GM12878 (cell line): ENCODE data around the gene BAG5. TPM values are rescaled to one million over a fixed set of nuclear protein-coding genes. Genes with fewer than 3 reads are reported as not detected.
"Not testable (repeated sequence)": the region's sequence is repeated elsewhere in the genome, so short reads cannot be mapped to it uniquely, and the experiment has no call there.

ENCODE experiments used
- ATAC-seq: fragments of 200-7000 bp; cut with Tn5 transposase; 3 replicates; pipeline ENCODE4 v1.9.1; 2020; ENCODE audit warnings: mild to moderate bottlenecking, moderate library complexity
- BruUV-seq: library from RNA; stranded (reverse); fragments of 400-500 nt; replicated peaks from 2 replicates; lab custom pipeline; 2021; lab: Mats Ljungman, UMichigan
- CTCF ChIA-PET: fragments of 300-600 bp; sonication (Branson Sonifier 250); formaldehyde crosslinking; extraction: SDS; loops from one replicate; lab custom pipeline; 2021; ENCODE audit warnings: inconsistent platforms; lab: Yijun Ruan, JAX
- POLR2A ChIA-PET: fragments of 350-600 bp; formaldehyde crosslinking; extraction: SDS; loops from one replicate; lab custom pipeline; 2021; ENCODE audit warnings: inconsistent platforms; lab: Charles Lee
- RAD21 ChIA-PET: fragments of 300-600 bp; sonication (Branson Sonifier 250); formaldehyde crosslinking; loops from one replicate; lab custom pipeline; 2023; ENCODE audit warnings: antibody characterized with exemption; ENCODE audit not compliant: unreplicated experiment; lab: Charles Lee
- SMC1A ChIA-PET: fragments of 300-600 bp; sonication (Branson Sonifier 250); formaldehyde crosslinking; loops from one replicate; lab custom pipeline; 2023; ENCODE audit not compliant: unreplicated experiment, uncharacterized antibody; lab: Charles Lee
- DNase-seq: peaks from one replicate; pipeline ENCODE4 v3.0.0-alpha.2; 2011; ENCODE audit warnings: low read depth, low spot score
- FAIRE-seq: peaks from 3 replicates; lab custom pipeline; 2011; peaks lifted over from hg19 to GRCh38; lab: Jason Lieb, UNC
- H2AFZ ChIP-seq: 2 replicates; pipeline ENCODE4 v1.6.0; 2011; ENCODE audit warnings: low read depth, low read length, control low read depth; ENCODE audit not compliant: control insufficient read depth
- H3K27ac ChIP-seq: 2 replicates; pipeline ENCODE4 v1.5.1; 2011; ENCODE audit warnings: control low read depth; ENCODE audit not compliant: control insufficient read depth, insufficient read depth
- H3K27me3 ChIP-seq, 2 experiments: replicated peaks in 1 of 2; 2 replicates each; pipeline versions ENCODE4 v1.6.0 to v1.6.1; 2011; ENCODE audit warnings: low read length in 1 of 2; ENCODE audit not compliant: control insufficient read depth in 2 of 2, insufficient read depth in 2 of 2
- H3K36me3 ChIP-seq, 2 experiments: 2 replicates each; pipeline ENCODE4 v1.5.1; 2011; ENCODE audit warnings: low read length in 1 of 2; ENCODE audit not compliant: control insufficient read depth in 2 of 2, insufficient read depth in 2 of 2
- H3K4me1 ChIP-seq: 2 replicates; pipeline ENCODE4 v1.6.1; 2011; ENCODE audit warnings: mild to moderate bottlenecking, low read length, moderate library complexity, mixed read lengths; ENCODE audit not compliant: control insufficient read depth, insufficient read depth
- H3K4me2 ChIP-seq: 2 replicates; pipeline ENCODE4 v1.6.0; 2011; ENCODE audit warnings: control low read depth; ENCODE audit not compliant: control insufficient read depth, insufficient read depth
- H3K4me3 ChIP-seq: fragments of 200-600 bp; sonication (generic); 2 replicates; pipeline ENCODE4 v1.5.1; 2016
- H3K79me2 ChIP-seq: 2 replicates; pipeline ENCODE4 v1.6.0; 2011; ENCODE audit warnings: low read length; ENCODE audit not compliant: control insufficient read depth, insufficient read depth
- H3K9ac ChIP-seq: 2 replicates; pipeline ENCODE4 v1.8.0; 2011; ENCODE audit warnings: low read length, control low read depth, mixed read lengths; ENCODE audit not compliant: control insufficient read depth, insufficient read depth
- H3K9me3 ChIP-seq: replicated peaks from 3 replicates; pipeline ENCODE4 v1.5.1; 2011; ENCODE audit warnings: mild to moderate bottlenecking, low read length; ENCODE audit not compliant: control insufficient read depth, insufficient read depth
- H4K20me1 ChIP-seq: 2 replicates; pipeline ENCODE4 v1.6.0; 2011; ENCODE audit not compliant: control insufficient read depth, insufficient read depth
- EZH2 ChIP-seq: IDR thresholded peaks from 2 replicates; pipeline ENCODE4 v1.6.1; 2012; ENCODE audit warnings: low read depth, mild to moderate bottlenecking, control low read depth, inconsistent platforms, low read length, borderline replicate concordance; ENCODE audit not compliant: control insufficient read depth
- WGBS: methylation state at CpG from one replicate; pipeline ENCODE4 v1.1.6; 2016; ENCODE audit warnings: low lambda C conversion rate; ENCODE audit not compliant: insufficient replicate concordance, insufficient coverage; ENCODE audit errors: missing lambda C conversion rate; 5-methylcytosine and 5-hydroxymethylcytosine counted together
- in situ Hi-C: fragments of 300-500 bp; cut with MboI; formaldehyde crosslinking; loops from 9 replicates; pipeline ENCODE4 v1.14.3; 2018; ENCODE audit warnings: mixed read lengths
- intact Hi-C: fragments of 100-400 bp; cut with micrococcal nuclease; formaldehyde crosslinking; loops from one replicate; pipeline ENCODE4 v1.14.2; 2022; ENCODE audit not compliant: unreplicated experiment
- polyA plus RNA-seq, 11 experiments: library from polyadenylated mRNA; depleted of rRNA in 4 of 11; unstranded in 6 of 11; stranded (reverse) in 5 of 11; fragments of >200 nt; fragmentation: Nextera tagmentation in 4 of 11; fragmentation: Illumina TruSeq in 1 of 11; extraction: Ambion mirVana in 4 of 11; extraction: Trizol in 1 of 11; gene quantifications; 1 replicate in 1 of 11; 2 replicates in 10 of 11; pipeline versions ENCODE4 v1.2.1 to v1.2.3, GENCODE V29; 2011 to 2016; ENCODE audit warnings: inconsistent platforms in 2 of 11, missing spikeins in 2 of 11, low read depth in 1 of 11
- total RNA-seq, 4 experiments: library from RNA; depleted of rRNA in 3 of 4; stranded (reverse); fragments of >200 nt in 3 of 4; fragmentation: Illumina TruSeq in 1 of 4; extraction: Trizol in 1 of 4; gene quantifications; 2 replicates each; pipeline versions ENCODE4 v1.2.1 to v1.2.3, GENCODE V29; 2013 to 2021

BAG5 gene
- total and polyA plus RNA-seq, 10 of the 15 experiments (the other 5 are each of a cell fraction or from before 2014, with no cell fraction given): 9.9 to 30.5 (median 20.1) TPM

- DNase-seq, BruUV-seq, in situ Hi-C loops, ATAC-seq, SMC1A ChIA-PET, H3K9me3 ChIP-seq, H3K27ac ChIP-seq, H3K4me2 ChIP-seq, H3K9ac ChIP-seq, H3K36me3 ChIP-seq, intact Hi-C loops, H3K4me3 ChIP-seq, FAIRE-seq, H2AFZ ChIP-seq, H3K27me3 ChIP-seq, RAD21 ChIA-PET, H4K20me1 ChIP-seq, H3K79me2 ChIP-seq, POLR2A ChIA-PET: not testable (repeated sequence)
- H3K4me1 ChIP-seq: peaks cover 13% of the 10 kb centered on the region
- CTCF ChIA-PET: interaction anchor here (1.2 kb wide), 1 partner anchor 30 kb away, joined by 4 read pairs; no protein-coding TSS in a partner anchor
- WGBS: 88% methylated on average over 3 of the region's 4 CpGs
These were observed 46.6 kb upstream of the BAG5 start for GRCh38 chr14:103609081-103609480.

- Histone ChIP-seq H3K27ac (no peak overlapping the region), H4K20me1 (no peaks in the 10 kb centered on the region), H3K9ac (no peak overlapping the region), H3K36me3 (no peaks in the 10 kb centered on the region)
- no TSS peak for BruUV-seq
- peak; percentile 17 for ATAC-seq
- RAD21 ChIA-PET: no interaction called here
- in situ Hi-C loops: no loop called here
- SMC1A ChIA-PET: interaction anchor here (1.0 to 1.1 kb wide), 2 partner anchors 12 to 72 kb away, joined by 3 to 6 read pairs; no protein-coding TSS in a partner anchor
- TF ChIP-seq EZH2: no peak
- TF ChIP-seq, all 136 proteins: peak for 0
- peaks cover 6% of the 10 kb centered on the region; the same call in 2 of the 3 replicates for H3K9me3 ChIP-seq
- ChIA-PET CTCF (interaction anchor here (1.2 kb wide), 1 partner anchor 72 kb away, joined by 7 read pairs; no protein-coding TSS in a partner anchor), POLR2A (no interaction called here)
- H3K4me1 ChIP-seq: peaks cover 13% of the 10 kb centered on the region
- peak overlapping the region; percentile 58 for H3K4me3 ChIP-seq
- H2AFZ ChIP-seq: no peak overlapping the region
- intact Hi-C loops: no loop called here
- no peaks in the 10 kb centered on the region for H3K79me2 ChIP-seq
- DNase-seq (no peak), FAIRE-seq (no peak)
- peak overlapping the region; percentile 78 for H3K4me2 ChIP-seq
- H3K27me3 ChIP-seq: no peaks in the 10 kb centered on the region
- 31% methylated on average over 15 of the region's 15 CpGs for WGBS
These were observed 45.4 kb upstream of the BAG5 start for GRCh38 chr14:103607822-103608221.
